ENCODE data around the gene SLC2A6. TPM values are rescaled to one million over a fixed set of nuclear protein-coding genes. Genes with fewer than 3 reads are reported as not detected.

SLC2A6 gene
- total RNA-seq, 1 experiment from 2014 or later, result 18.7 TPM

DNA sequence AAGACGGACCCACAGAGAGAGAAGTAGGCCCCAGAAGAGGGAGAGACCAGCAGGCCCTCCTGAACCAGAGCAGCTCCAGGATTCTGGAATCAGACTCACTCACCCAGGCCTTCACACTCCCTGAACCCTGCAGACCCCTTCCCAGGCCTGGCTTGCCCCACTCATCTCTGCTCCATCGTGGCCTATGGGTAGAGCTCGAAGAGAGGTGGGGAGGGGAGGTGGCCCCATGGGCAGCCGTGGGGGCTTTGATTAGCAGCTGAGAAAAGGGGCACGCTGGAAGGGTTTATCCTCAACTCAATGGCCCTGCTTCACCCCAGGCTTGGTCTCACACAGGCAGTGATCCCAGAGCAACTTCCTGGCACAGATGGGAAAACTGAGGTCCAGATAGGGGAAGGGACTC lies 45.2 kb upstream of the SLC2A6 start:
- no peak overlapping the region for H4K91ac ChIP-seq (ENCODE audit: insufficient read length, low read depth, low read length)
- Mint-ChIP-seq H3K27me3 (ENCODE audit: low read depth) (peaks cover 18% of the 10 kb centered on the region), H3K4me3 (no peak overlapping the region)

More for the DNA sequence above, 45.2 kb upstream of the SLC2A6 start:
- H3K18ac ChIP-seq (ENCODE audit: insufficient read length, low read depth, low read length), result no peak overlapping the region
- TF ChIP-seq, protein P1, sequence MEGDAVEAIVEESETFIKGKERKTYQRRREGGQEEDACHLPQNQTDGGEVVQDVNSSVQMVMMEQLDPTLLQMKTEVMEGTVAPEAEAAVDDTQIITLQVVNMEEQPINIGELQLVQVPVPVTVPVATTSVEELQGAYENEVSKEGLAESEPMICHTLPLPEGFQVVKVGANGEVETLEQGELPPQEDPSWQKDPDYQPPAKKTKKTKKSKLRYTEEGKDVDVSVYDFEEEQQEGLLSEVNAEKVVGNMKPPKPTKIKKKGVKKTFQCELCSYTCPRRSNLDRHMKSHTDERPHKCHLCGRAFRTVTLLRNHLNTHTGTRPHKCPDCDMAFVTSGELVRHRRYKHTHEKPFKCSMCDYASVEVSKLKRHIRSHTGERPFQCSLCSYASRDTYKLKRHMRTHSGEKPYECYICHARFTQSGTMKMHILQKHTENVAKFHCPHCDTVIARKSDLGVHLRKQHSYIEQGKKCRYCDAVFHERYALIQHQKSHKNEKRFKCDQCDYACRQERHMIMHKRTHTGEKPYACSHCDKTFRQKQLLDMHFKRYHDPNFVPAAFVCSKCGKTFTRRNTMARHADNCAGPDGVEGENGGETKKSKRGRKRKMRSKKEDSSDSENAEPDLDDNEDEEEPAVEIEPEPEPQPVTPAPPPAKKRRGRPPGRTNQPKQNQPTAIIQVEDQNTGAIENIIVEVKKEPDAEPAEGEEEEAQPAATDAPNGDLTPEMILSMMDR (conservative IDR thresholded peaks at IDR 0.05), result no peak
- no peaks in the 10 kb centered on the region for H3K79me1 ChIP-seq (ENCODE audit: insufficient read depth, low read depth, low read length, poor library complexity, severe bottlenecking)
- no peak overlapping the region for H2AFZ ChIP-seq (ENCODE audit: low read length)
- no peak overlapping the region for H3K9ac ChIP-seq (ENCODE audit: extremely low read depth, insufficient read length, low read length)
- no peak overlapping the region for H2AK5ac ChIP-seq (ENCODE audit: insufficient read length, low read length)
- H3K56ac ChIP-seq (ENCODE audit: insufficient read length, low read depth, low read length), result no peak overlapping the region
- no peaks in the 10 kb centered on the region for H4K20me1 ChIP-seq (ENCODE audit: control insufficient read depth, insufficient read depth, insufficient read length)
- Mint-ChIP-seq H3K9me3 (no peaks in the 10 kb centered on the region), H3K36me3 (ENCODE audit: insufficient read depth in 1 of 3, low read depth in 3 of 3) (no peaks in the 10 kb centered on the region; a peak in 1 of 7 replicates), H3K4me1 (peaks cover 23 to 35% of the 10 kb centered on the region in 2 experiments), H3K27ac (no peak overlapping the region; a peak in 1 of 7 replicates)
- H2BK5ac ChIP-seq (ENCODE audit: insufficient read length, low read length), result no peak overlapping the region
- WGBS (ENCODE audit: extremely low coverage, insufficient read length, low lambda C conversion rate), result no CpG with 5 or more reads among the region's 5 CpGs
- no peak overlapping the region for H4K5ac ChIP-seq (ENCODE audit: insufficient read length, low read depth, low read length)
- no peak overlapping the region for H3K23ac ChIP-seq (ENCODE audit: insufficient read length, low read depth, low read length)
- H3K23me2 ChIP-seq (ENCODE audit: insufficient read length, low read depth, low read length, poor library complexity, severe bottlenecking), result no peaks in the 10 kb centered on the region
- no peak overlapping the region for H3T11ph ChIP-seq (ENCODE audit: low read length)
- H3K9me3 ChIP-seq (ENCODE audit: control insufficient read depth, low read depth, low read length), result no peaks in the 10 kb centered on the region
- H3K27me3 ChIP-seq (ENCODE audit: insufficient read depth, low read length), result no peaks in the 10 kb centered on the region
- no peak overlapping the region for H3K14ac ChIP-seq (ENCODE audit: insufficient read depth, low read length)
- H3K4me1 ChIP-seq (ENCODE audit: insufficient read depth, low read length), result peaks cover 4% of the 10 kb centered on the region; the same call in 1 of the 2 replicates
- H3K79me2 ChIP-seq (ENCODE audit: insufficient read depth, low read length), result no peaks in the 10 kb centered on the region
- DNase-seq, result no peak
- no peak overlapping the region for H3K4ac ChIP-seq (ENCODE audit: low read depth, low read length)
- no peak overlapping the region for H3K27ac ChIP-seq (ENCODE audit: insufficient read length, low read depth, low read length)
- H2BK20ac ChIP-seq (ENCODE audit: low read depth, low read length, poor library complexity, severe bottlenecking), result no peak overlapping the region
- no peak overlapping the region for H2BK120ac ChIP-seq (ENCODE audit: low read depth, low read length, poor library complexity, severe bottlenecking)
- H2BK15ac ChIP-seq (ENCODE audit: low read depth, low read length), result no peak overlapping the region
- no peak overlapping the region for H2BK12ac ChIP-seq (ENCODE audit: insufficient read length, low read depth, low read length)
- H4K8ac ChIP-seq (replicated peaks; ENCODE audit: insufficient read length, low read depth, low read length), result no peak overlapping the region
- no peak overlapping the region for H3K4me2 ChIP-seq (ENCODE audit: insufficient read depth, insufficient read length, low read length)
